GM19468 (cell line): ENCODE data around the gene TCTN2.

Source experiments
- ATAC-seq: cut with Tn5 transposase; IDR thresholded peaks from one replicate; pipeline ENCODE4 v1.9.1; 2021; ENCODE audit warnings: mild to moderate bottlenecking, moderate library complexity, moderate number of reproducible peaks; ENCODE audit not compliant: unreplicated experiment; ENCODE audit errors: extremely low read depth

Gene TCTN2

DNA sequence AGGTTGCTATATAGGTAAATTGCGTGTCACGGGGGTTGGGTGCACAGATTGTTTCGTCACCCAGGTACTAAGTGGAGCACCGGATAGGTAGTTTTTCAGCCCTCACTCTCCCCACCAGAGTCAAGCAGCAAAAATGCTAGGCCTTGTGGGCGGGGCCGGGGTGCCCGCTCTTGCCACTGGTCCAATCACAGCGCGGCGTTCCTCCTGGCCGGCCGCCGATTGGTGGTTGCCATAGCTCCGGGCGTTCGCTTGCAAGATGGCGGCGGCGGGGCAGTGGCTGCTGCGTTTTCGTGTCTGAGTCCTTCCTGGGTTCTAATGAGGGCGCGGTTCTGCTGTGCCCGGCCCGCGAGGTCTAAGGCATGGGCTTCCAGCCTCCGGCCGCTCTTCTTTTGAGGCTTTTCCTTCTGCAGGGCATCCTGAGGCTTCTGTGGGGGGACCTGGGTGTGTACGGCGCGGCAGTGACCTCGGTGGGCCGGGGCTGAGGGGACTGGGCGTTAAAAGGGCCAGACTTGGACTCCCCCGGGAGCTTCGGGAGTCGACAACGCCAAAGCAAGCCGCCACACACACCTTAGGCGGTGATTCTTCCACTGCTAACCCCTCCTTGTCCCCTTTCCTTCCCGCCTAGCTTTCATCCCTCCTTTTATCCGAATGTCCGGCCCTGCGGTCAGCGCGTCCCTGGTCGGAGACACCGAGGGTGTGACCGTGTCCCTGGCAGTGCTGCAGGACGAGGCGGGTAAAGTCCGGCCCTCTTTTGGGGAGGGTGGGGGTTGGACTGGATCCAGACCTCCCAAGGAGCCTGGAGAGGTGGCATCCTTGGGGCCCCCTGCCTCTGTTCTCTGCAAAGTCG lies at the start of gene TCTN2:
Gene TCTN2 (plus strand): TSS at position 232 of the 847 bp plus-strand sequence. CDS start 128 bp downstream, at position 360.
- ATAC-seq, result peak; percentile 82

DNA sequence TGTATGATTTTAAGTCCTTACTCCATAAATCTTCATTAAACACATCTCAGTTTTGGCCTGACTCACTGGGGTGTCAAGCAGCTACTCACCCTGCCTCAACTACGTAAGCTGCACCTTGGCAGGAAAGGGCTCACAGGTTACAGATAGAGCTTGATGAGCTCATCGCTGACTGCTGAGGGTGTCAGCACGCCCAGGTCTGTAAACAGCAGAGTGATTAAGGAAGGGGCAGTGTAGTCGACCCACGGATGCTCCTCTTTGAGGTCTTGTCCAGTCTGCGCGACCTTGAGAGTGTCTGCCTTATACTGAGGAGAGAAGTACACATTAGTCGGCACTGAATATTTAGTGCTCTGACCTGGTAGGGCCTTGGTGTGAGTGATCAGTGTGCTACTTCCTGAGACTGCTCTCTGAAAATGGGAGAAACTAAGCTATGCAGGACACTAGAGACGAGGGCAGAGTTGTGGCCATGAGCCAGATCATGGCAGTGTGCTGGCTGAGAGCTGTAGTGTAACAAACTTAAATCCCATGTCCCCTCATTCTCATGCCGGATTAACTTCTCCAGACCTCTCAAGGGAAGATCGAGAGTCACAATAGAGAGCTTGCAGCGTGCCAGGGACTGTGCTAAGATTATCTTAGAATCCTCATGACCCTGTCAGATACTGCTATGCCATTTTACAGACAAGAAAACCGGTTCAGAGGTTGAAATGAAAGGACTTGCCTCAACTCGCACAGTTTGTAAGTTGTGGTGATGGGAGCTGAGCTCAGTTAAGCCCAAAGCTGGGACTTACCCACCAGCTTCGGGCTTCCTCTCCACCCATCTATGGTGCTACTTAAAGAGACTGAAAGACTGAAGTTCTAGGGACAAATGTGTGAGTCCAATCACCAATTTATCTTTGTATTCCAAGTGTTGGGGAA lies 49.0 kb upstream of the TCTN2 start:
- ATAC-seq, result no peak

DNA sequence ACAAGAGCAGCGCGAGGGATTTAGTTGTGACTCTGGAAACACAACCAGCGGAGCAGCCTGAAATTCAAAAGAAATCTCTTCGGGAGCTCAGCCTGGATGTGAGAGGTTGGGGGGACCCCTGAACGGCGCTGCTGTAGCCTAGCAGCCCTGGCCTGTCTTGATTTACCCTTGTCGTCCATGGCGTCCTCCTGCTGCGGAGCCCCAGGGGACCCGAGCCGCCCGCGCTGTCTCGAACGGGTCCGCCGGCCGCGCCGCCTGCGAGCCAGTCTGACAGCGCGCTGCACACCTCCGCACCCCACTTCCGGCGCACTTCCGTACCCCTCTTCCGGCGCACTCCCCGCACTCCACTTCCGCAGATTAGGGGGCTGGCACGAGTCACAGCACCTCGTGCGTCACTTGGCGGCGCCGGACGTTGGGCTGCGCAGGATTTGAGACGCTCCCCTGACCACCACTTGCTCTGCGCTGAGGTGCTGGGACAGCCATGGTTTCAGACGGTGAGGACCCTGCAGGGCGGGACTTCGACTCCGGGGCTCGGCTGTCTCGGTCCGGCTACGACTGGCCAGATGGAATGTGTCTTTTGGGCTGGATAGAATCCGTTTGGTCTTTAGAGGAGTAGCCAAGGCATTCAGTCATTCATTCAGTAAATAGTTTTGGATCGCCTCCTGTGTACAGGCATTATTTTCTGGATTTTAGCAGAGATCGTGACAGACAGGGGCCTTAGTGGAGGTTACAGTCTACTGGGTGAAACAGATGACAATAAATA lies 37.4 kb upstream of the TCTN2 start, which contains the start of the genes EIF2B1 and GTF2H3:
Gene EIF2B1 (minus strand): TSS at position 308 of the 763 bp plus-strand sequence. CDS start 129 bp downstream, at position 179.
Gene GTF2H3 (plus strand): TSS at position 451 of the 763 bp plus-strand sequence. CDS start 31 bp downstream, at position 482.
- peak; percentile 88 for ATAC-seq

DNA sequence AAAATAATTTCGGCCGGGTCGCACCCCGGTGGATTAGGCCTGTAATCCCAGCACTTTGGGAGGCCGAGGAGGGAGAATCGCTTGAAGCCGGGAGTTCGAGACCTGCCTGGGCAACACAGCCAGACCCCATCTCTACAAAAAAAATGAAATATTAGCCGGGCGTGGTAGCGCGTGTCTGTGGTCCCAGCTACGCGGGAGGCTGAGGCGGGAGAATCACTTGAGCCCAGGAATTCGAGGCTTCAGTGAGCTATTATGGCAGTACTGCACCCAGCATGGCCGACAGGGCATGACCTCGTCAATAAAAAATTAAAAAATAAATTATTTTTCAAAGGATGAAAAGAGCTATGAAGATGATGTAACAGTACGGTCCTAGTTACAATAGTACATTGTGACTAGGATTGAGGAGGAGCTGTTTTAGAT lies 36.8 kb upstream of the TCTN2 start:
- ATAC-seq, result no peak

DNA sequence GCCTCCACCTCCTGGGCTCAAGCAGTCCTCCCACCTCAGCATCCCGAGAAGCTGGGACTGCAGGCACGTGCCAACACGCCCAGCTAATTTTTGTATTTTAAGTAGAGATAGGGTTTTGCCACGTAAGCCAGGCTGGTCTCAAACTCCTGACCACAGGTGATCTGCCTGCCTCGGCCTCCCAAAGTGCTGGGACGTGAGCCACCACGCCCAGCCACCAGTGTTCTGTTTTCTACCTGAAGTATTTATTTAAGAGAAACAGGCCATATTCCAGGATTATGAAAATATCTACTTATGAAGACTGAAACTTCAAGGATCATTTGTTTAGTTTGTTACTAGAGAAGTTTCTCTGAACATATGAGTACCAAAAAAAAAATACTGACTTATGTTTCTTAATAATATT lies 27.0 kb upstream of the TCTN2 start:
- ATAC-seq, result no peak

DNA sequence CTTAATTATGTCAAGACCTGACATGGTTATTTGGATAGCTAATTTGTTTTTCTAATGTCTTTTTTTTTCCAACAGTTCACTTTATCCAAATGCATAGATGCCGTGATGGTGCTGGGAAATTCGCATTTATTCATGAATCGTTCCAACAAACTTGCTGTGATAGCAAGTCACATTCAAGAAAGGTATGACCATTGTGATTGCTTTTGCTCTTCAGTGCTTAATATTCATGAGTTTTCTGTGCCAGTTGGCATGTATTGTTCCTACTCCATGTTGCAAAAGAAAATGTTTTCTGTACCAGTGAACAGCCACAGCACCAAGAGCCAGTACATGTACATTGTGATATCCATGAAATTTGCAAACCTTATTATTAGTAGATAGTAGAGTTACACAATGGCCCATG lies 25.5 kb upstream of the TCTN2 start:
- no peak for ATAC-seq

DNA sequence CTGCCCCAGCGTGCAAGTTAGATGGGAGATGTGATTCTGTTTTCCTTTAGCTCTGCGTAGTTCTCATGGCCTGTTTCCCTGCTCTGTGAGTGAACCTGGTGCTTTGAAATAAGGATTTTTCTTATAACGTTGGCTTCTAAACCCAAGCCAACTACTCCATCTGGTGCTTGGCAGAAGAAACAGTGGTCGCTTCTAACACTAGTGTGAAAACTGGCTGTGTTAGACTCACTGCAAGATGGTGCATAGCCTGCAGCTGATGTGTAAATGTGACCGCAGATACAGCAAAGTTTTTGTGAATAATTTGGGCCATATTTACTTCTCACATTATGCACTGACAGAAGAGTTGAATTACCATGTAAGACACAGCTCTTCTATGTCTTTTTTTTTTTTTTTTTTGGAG lies 25.0 kb upstream of the TCTN2 start:
- ATAC-seq, result no peak

DNA sequence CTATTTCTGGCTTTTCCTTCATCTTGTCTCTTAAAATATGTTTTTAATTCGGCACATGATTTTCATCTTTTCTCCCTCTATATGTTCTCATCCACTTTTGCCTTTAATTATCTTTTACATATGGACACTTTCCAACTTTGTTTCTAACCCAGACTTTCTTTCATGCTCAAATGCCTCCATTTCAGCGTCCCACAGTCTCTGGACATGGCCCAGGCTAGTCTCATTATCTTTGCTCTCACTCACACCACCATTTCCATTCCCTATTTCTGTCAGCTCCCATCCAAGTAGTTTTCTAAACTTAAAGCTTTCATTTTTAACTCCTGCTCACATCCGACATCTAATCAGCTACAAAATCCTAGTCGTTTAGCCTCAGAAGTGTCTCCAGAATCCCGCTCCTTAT lies 22.5 kb upstream of the TCTN2 start:
- ATAC-seq, result no peak

DNA sequence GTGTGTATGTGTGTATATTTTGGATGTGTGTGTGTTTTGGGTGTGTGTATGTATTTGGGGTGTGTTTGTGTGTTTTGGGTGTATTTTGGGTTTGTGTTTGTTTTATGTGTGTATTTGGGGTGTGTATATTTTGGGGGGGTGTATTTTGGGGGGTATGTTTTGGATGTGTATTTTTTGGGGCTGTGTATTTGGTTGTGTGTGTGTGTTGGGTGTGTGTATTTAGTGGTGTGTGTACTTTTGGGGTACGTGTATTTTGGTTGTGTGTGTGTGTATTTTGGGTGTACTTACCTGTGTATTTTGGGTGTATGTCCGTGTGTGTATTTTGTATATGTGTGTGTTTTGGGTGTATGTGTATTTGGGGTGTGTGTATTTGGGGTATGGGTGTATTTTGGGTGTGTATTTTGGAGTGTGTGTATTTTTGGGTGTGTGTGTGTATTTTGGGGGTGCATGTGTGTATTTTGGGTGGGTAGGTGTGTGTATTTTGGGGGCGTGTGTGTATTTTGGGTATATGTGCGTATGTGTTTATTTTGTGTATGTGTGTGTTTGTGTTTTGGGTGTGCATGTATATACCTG lies 16.7 kb upstream of the TCTN2 start:
- ATAC-seq, result no peak

DNA sequence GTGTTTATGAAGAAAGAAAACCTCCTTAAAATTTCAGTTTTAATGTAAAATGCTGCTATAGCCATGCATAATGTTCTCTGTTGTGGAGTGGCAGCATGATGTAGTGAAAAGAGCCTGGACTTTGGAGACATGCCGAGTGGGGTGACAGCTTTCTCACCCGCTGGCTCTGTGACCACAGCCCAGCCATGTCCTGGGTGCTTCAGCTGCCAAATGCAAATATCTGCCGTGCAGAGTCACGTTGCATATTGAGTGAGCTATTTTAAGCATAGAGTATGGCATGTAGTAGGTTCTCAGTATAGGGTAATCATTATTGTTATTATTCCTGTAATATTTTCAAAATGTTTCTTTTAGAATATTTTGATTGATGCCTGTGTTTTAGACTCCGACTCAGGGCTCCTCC lies 15.5 kb upstream of the TCTN2 start:
- peak; percentile 72 for ATAC-seq

DNA sequence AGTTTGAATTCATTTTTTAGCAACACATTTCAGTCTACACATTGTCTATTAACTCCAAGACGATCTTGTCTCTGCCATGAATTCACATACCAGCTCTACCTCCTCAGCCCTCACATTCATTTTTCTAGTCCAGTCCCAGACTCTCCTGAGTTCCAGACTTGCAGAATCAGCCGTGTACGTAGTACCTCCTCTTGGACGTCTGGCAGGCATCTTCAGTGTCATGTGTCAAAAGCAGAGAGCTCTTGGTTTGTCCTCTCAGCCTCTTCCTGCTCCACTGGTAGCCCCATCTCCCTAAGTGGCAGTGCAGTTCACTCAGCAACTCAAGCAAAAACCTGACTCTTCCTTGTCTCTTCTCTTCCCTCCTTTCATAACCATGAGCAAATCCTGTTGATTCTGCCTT lies 14.5 kb upstream of the TCTN2 start:
- no peak for ATAC-seq

DNA sequence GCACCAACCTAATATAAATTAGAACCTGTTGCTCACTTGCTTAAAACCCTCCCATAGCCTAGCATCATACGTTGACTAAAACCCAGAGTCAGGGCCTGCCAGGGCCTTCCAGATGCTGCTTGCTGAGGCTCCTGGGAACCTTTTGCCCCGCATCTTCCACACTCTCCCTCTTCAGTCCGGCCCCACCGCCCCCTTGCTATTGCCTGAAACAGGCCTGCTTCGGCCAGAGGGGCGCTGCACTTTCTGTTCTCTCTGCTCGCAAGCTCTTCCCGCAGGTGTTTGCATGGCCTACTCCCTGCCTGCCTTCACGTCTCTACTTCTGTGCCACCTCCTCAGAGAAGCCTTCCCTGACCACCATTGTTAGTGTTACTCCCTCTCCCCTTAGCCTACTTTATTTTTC lies 13.7 kb upstream of the TCTN2 start:
- ATAC-seq, result no peak

DNA sequence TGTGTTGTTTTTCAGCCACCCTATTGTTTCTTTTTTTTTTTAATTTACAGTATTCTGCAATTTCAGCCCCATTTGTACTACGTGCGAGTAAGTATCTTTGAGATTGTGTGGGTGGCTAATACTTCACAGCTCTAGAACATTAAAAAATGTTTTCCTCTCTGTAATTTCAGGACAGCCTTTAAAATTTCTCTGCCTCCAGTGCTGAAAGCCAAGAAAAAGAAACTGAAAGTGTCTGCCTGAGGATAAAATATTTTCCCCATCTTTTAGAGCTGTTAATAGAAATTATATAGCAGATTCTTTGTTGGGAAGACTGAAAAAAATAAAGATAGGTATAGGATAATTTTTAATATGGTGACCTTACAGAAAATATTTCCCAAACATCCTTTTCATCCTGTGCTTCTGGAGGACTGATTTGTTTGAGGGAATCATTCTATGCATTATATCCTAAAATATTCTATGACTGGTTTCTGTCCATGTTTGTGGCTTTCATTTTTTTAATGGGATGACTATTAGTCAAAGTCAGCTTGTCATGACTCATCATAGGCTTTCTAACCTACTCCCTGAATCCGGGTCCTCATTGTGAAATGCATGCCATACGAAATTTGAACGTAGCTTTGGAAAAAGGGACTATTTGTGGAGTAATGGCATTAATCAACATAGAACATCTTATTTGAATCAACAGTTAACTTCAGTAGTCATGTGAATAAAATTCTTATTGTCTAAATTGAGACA lies 10.8 kb upstream of the TCTN2 start:
- ATAC-seq, result no peak

DNA sequence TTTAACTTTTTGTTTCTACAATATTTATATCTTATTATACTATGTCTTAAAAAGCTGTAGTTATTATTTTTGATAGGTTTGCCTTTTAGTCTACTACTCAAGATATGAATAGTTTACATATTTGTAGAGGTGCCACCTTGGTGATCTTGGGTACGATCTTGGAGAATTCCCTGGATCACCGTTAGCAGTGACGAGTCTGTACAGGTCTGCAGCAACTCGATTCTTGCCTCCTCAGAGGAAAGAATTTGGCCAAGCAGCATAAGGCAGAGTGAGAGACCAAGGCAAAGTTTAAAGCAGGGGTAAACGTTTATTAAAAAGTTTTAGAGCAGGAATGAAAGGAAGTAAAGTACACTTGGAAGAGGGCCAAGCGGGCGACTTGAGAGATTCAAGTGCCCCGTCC lies 3.1 kb upstream of the TCTN2 start:
- ATAC-seq, result no peak

DNA sequence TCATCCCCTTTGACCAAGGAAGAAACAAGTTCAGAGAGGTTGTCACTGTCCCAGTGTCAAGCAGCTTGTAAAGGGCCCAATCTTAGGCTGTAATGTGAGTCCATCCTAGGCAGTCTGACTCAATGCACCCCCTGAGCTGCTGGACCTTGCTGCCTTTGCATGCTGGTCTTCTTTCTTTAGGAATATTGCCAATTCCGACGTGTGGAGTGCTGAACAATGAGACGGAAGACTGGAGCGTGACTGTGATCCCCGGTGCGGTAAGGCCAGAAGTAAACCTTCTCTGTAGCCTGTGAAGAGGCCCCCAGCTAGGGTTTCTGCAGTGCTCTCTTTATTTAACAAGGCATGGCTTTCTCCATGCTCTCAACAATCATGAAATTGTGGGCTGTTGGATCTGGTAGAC lies 963 bp downstream of the TCTN2 start:
- ATAC-seq, result no peak

DNA sequence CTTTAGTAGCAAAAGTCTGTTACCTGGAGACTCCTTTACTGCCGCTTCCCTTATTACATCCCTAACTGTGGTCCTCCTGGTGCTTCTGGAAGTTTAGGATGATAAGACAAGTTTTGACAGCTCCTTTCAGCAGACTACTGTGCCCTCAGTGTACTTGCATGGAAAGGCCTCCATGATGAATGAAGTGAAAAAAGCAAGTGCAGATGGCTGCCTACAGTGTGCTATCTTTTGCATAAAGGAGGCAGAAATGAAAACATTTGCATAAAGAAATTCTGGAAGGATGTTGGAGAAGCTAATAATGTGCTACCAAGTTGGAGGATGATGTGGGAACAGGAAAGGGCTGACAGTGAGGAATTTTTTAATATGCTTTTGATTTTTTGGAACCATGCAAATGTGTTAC lies 4.5 kb downstream of the TCTN2 start:
- ATAC-seq, result no peak

DNA sequence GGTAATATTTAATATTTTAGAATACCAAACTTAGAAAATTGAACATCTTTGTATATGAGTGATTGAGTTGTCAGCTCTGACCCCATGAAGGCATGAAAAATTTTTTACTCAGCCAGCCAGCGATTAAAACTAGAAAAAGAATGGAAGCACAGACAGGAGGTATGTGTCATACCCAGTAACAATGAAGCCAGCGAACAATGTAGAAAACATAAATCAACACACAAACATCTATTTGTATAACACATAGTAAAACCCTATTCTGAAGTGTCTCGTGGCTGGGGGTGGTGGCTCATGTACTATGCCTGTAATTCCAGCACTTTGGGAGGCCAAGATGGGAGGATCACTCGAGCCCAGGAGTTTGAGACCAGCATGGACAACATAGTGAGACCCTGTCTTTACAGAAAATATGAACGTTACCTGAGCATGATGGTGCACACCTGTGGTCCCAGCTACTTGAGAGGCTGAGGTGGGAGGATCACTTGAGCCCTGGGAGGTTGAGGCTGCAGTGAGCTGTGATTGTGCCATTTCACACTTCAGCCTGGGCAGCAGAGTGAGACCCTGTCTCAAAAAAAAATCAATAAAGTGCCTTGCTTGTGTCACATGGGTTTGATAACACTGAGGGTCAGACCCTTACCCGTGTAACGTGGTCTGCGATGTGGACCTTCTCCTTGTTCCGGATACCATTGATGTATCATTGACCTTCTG lies 5.9 kb downstream of the TCTN2 start:
- ATAC-seq, result no peak

DNA sequence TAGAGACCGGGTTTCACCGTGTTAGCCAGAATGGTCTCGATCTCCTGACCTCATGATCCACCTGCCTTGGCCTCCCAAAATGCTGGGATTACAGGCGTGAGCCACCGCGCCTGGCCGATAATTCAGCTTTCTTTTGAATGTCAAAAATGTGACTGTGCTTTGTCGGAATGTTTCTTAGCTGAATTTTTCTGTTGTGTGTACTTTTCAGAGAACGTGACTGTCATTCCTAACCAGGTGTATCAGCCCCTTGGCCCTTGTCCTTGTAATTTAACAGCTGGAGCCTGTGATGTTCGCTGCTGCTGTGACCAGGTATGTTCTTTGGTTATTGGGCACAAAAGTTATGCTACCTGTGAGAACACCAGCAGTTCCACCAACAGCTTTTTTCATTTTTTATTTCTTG lies 8.1 kb downstream of the TCTN2 start:
- ATAC-seq, result no peak

DNA sequence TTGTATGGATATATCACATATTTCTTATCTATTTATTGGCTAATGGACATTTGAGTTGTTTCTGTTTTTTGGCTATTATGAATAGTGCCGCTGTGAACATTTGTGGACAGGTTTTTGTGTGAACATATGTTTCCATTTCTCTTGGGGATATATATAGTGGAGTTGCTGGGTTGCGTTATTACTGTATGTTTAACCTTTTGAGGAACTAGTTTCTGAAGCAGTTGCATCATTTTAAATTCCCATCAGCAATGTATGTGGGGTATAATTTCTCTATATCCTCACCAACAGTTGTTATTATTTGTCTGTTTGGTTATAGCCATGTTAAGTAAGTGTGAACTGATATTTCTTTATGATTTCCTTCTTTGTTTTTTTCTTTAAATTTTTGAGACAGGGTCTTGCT lies 10.7 kb downstream of the TCTN2 start:
- no peak for ATAC-seq
